Middle frontal gyrus (tissue), 1 donor: ENCODE measurements around the gene ERAL1.
"Not testable (repeated sequence)": the region's sequence is repeated elsewhere in the genome, so short reads cannot be mapped to it uniquely, and the experiment has no call there.

Experiments used
- DNase-seq: peaks from one replicate; pipeline ENCODE4 v3.0.0-alpha.2; 2015; ENCODE audit warnings: low spot score; ENCODE audit errors: extremely low spot score

The ERAL1 gene

GRCh38 chr17:28897769-28898526, 43.1 kb downstream of the ERAL1 start:
- no peak for DNase-seq

GRCh38 chr17:28898527-28898955, 43.7 kb downstream of the ERAL1 start:
- no peak for DNase-seq

GRCh38 chr17:28899212-28899815, 44.5 kb downstream of the ERAL1 start:
- DNase-seq: no peak

GRCh38 chr17:28900986-28901726, 46.3 kb downstream of the ERAL1 start:
- no peak for DNase-seq

GRCh38 chr17:28901866-28902818, 47.3 kb downstream of the ERAL1 start:
- DNase-seq: no peak

- DNase-seq: peak; percentile 69
These were observed 48.2 kb downstream of the ERAL1 start, which contains the start of gene DHRS13 for GRCh38 chr17:28902819-28903545. DHRS13 (minus strand) TSS chr17:28903079; CDS start chr17:28902944, 135 bp downstream.

- not testable (repeated sequence) for DNase-seq
These were observed 48.7 kb downstream of the ERAL1 start for GRCh38 chr17:28903546-28903841.

- no peak for DNase-seq
These were observed 50.0 kb downstream of the ERAL1 start for GRCh38 chr17:28904800-28905199.

GRCh38 chr17:28906276-28906675, 51.5 kb downstream of the ERAL1 start:
- no peak for DNase-seq

- DNase-seq: no peak
These were observed 52.1 kb downstream of the ERAL1 start for GRCh38 chr17:28906706-28907438.

GRCh38 chr17:28907709-28908475, 53.1 kb downstream of the ERAL1 start:
- no peak for DNase-seq

GRCh38 chr17:28908640-28909167, 53.9 kb downstream of the ERAL1 start:
- DNase-seq: peak; percentile 20

- no peak for DNase-seq
These were observed 55.7 kb downstream of the ERAL1 start for GRCh38 chr17:28910534-28910933.
